ENCODE results near the gene TMEM178B.
"Not testable (repeated sequence)": the region's sequence is repeated elsewhere in the genome, so short reads cannot be mapped to it uniquely, and the experiment has no call there.

The TMEM178B gene

GRCh38 chr7:141073641-141074161, at the start of gene TMEM178B:
TSS of gene TMEM178B (plus strand) at chr7:141074064.
- no peak for DNase-seq

- no peak for DNase-seq
Measured at GRCh38 chr7:141024668-141025067, 49.2 kb upstream of the TMEM178B start.

GRCh38 chr7:141027043-141027442, 46.8 kb upstream of the TMEM178B start:
- no peak for DNase-seq

GRCh38 chr7:141028767-141029166, 45.1 kb upstream of the TMEM178B start:
- no peak for DNase-seq

- DNase-seq, result not testable (repeated sequence)
Measured at GRCh38 chr7:141032539-141033323, 41.1 kb upstream of the TMEM178B start.

- not testable (repeated sequence) for DNase-seq
Measured at GRCh38 chr7:141038100-141038499, 35.8 kb upstream of the TMEM178B start.

- no peak for DNase-seq
Measured at GRCh38 chr7:141039376-141039775, 34.5 kb upstream of the TMEM178B start.

GRCh38 chr7:141042222-141043193, 31.4 kb upstream of the TMEM178B start:
- DNase-seq, result no peak

GRCh38 chr7:141043616-141044015, 30.2 kb upstream of the TMEM178B start:
- DNase-seq, result no peak

- no peak for DNase-seq
Measured at GRCh38 chr7:141045126-141045841, 28.6 kb upstream of the TMEM178B start.

GRCh38 chr7:141045842-141046620, 27.8 kb upstream of the TMEM178B start:
- no peak for DNase-seq

GRCh38 chr7:141053626-141054025, 20.2 kb upstream of the TMEM178B start:
- no peak for DNase-seq

- no peak for DNase-seq
Measured at GRCh38 chr7:141055146-141055545, 18.7 kb upstream of the TMEM178B start.

- no peak for DNase-seq
Measured at GRCh38 chr7:141057788-141058187, 16.1 kb upstream of the TMEM178B start.

GRCh38 chr7:141067856-141068255, 6.0 kb upstream of the TMEM178B start:
- DNase-seq, result not testable (repeated sequence)

- DNase-seq, result no peak
Measured at GRCh38 chr7:141071260-141071854, 2.5 kb upstream of the TMEM178B start.

- no peak for DNase-seq
Measured at GRCh38 chr7:141071855-141072547, 1.9 kb upstream of the TMEM178B start.

GRCh38 chr7:141072548-141073172, 1.2 kb upstream of the TMEM178B start:
- DNase-seq, result no peak

GRCh38 chr7:141073173-141073640, 657 bp upstream of the TMEM178B start:
- no peak for DNase-seq

Measured in activated CD4-positive, alpha-beta T cell treated with anti-CD3 and anti-CD28 coated beads for 1 hour (primary cell).